NCI-H748 treated with DMSO at 0.1 percent for 48 hours (cell line): ENCODE data around the gene FXR2.

Experiments used
- DNase-seq: peaks from one replicate; lab custom pipeline; 2025; lab: John Stamatoyannopoulos, UW

FXR2 gene

GRCh38 chr17:7570351-7570750 lies 44.3 kb downstream of the FXR2 start:
- no peak for DNase-seq

GRCh38 chr17:7569571-7569970 lies 45.1 kb downstream of the FXR2 start:
- no peak for DNase-seq

- DNase-seq: no peak
These were observed 51.4 kb downstream of the FXR2 start for GRCh38 chr17:7563115-7563869.

- DNase-seq: no peak
These were observed 52.5 kb downstream of the FXR2 start for GRCh38 chr17:7562208-7562605.

- DNase-seq: peak; percentile 80
These were observed 53.0 kb downstream of the FXR2 start, which contains the start of gene SENP3 for GRCh38 chr17:7561589-7562207. Gene SENP3 (plus strand): TSS chr17:7561919. CDS start chr17:7563077, 1,158 bp downstream.

GRCh38 chr17:7561028-7561575 lies 53.6 kb downstream of the FXR2 start:
- DNase-seq: peak; percentile 91

GRCh38 chr17:7560172-7561027 lies 54.3 kb downstream of the FXR2 start:
- no peak for DNase-seq

GRCh38 chr17:7559320-7560171 lies 55.2 kb downstream of the FXR2 start:
- DNase-seq: no peak

GRCh38 chr17:7558544-7559319 lies 56.0 kb downstream of the FXR2 start, which contains the start of gene TNFSF13:
Gene TNFSF13 (plus strand): TSS chr17:7558750. CDS start chr17:7559040, 290 bp downstream.
- DNase-seq: no peak

GRCh38 chr17:7557775-7558543 lies 56.7 kb downstream of the FXR2 start:
- DNase-seq: no peak

GRCh38 chr17:7557147-7557764 lies 57.4 kb downstream of the FXR2 start:
- DNase-seq: no peak

- no peak for DNase-seq
These were observed 58.1 kb downstream of the FXR2 start for GRCh38 chr17:7556627-7557026.

- no peak for DNase-seq
These were observed 59.3 kb downstream of the FXR2 start for GRCh38 chr17:7555320-7555948.

GRCh38 chr17:7553356-7553755 lies 61.3 kb downstream of the FXR2 start:
- no peak for DNase-seq

GRCh38 chr17:7552621-7553051 lies 62.1 kb downstream of the FXR2 start:
- DNase-seq: no peak

GRCh38 chr17:7551396-7551795 lies 63.3 kb downstream of the FXR2 start:
- DNase-seq: no peak

- DNase-seq: no peak
These were observed 64.4 kb downstream of the FXR2 start for GRCh38 chr17:7550344-7550743.

- no peak for DNase-seq
These were observed 65.2 kb downstream of the FXR2 start for GRCh38 chr17:7549401-7550055.
